K562 (cell line): ENCODE results near the gene KLHDC10. TPM values are rescaled to one million over a fixed set of nuclear protein-coding genes. Genes with fewer than 3 reads are reported as not detected.
A peak's percentile ranks its signal among the peaks of the same experiment; 100 is the strongest.

Experiments
- ARNT ChIP-seq, 2 experiments: fragments of 450-650 bp; IDR thresholded peaks; 2 replicates each; pipeline ENCODE4 v1.6.1; 2016; ENCODE audit warnings: mild to moderate bottlenecking in 1 of 2
- BHLHE40 ChIP-seq: IDR thresholded peaks from 2 replicates; pipeline ENCODE4 v1.6.1; 2011; ENCODE audit warnings: low read length, improper control_type of control experiment
- EGR1 ChIP-seq: fragments of 450-650 bp; conservative IDR thresholded peaks from 2 replicates; pipeline ENCODE4 v1.6.1; 2017; ENCODE audit warnings: mild to moderate bottlenecking
- ELF4 ChIP-seq: fragments of 450-650 bp; formaldehyde crosslinking; IDR thresholded peaks from 2 replicates; pipeline ENCODE4 v1.4.0; 2022; ENCODE audit warnings: missing genetic modification characterization
- GABPB1 ChIP-seq: sonication (generic); formaldehyde crosslinking; IDR thresholded peaks from 2 replicates; pipeline ENCODE4 v1.8.0; 2022; ENCODE audit warnings: mild to moderate bottlenecking, missing genetic modification reagents
- HNRNPH1 ChIP-seq: fragments of 200-400 bp; formaldehyde crosslinking; optimal IDR thresholded peaks from 2 replicates; pipeline ENCODE3; 2017; ENCODE audit warnings: low read depth, mild to moderate bottlenecking, low read length, moderate library complexity
- KLF6 ChIP-seq: fragments of 250-450 bp; sonication (Bioruptor Pico); IDR thresholded peaks from 2 replicates; pipeline ENCODE4 v1.4.0; 2020; ENCODE audit warnings: mild to moderate bottlenecking, moderate library complexity, borderline replicate concordance
- MXD1 ChIP-seq: fragments of 250-450 bp; sonication (Bioruptor Pico); IDR thresholded peaks from 2 replicates; pipeline ENCODE4 v1.8.0; 2021; ENCODE audit warnings: borderline replicate concordance, mild to moderate bottlenecking, moderate library complexity; ENCODE audit not compliant: poor library complexity, severe bottlenecking
- NBN ChIP-seq: fragments of 450-650 bp; IDR thresholded peaks from 2 replicates; pipeline ENCODE4 v1.6.1; 2016; ENCODE audit warnings: low read depth, mild to moderate bottlenecking
- PYGO2 ChIP-seq: fragments of 450-650 bp; IDR thresholded peaks from 2 replicates; pipeline ENCODE4 v1.6.1; 2016; ENCODE audit warnings: mild to moderate bottlenecking, missing genetic modification characterization, moderate library complexity, missing compliant biosample characterization
- RBM17 ChIP-seq: fragments of 200-400 bp; formaldehyde crosslinking; IDR thresholded peaks from 2 replicates; pipeline ENCODE4 v1.6.1; 2017; ENCODE audit warnings: low read depth, mild to moderate bottlenecking, low read length, borderline replicate concordance
- RHOXF2B ChIP-seq: fragments of 250-450 bp; sonication (Bioruptor Pico); conservative IDR thresholded peaks from 2 replicates; pipeline ENCODE4 v1.5.1; 2021
- SOX6 ChIP-seq: fragments of 450-650 bp; IDR thresholded peaks from 2 replicates; pipeline ENCODE4 v1.6.1; 2014; ENCODE audit warnings: mild to moderate bottlenecking
- SRSF7 ChIP-seq: fragments of 200-400 bp; formaldehyde crosslinking; optimal IDR thresholded peaks from 2 replicates; pipeline ENCODE3; 2017; ENCODE audit warnings: mild to moderate bottlenecking, low read depth, low read length
- TAF1 ChIP-seq: IDR thresholded peaks from 2 replicates; pipeline ENCODE4 v1.6.1; 2011; ENCODE audit warnings: mild to moderate bottlenecking, low read length, moderate library complexity; ENCODE audit not compliant: insufficient read depth, control insufficient read depth, severe bottlenecking; ENCODE audit errors: extremely low read depth
- TAF15 ChIP-seq: fragments of 200-400 bp; formaldehyde crosslinking; IDR thresholded peaks from 2 replicates; pipeline ENCODE4 v1.6.1; 2017; ENCODE audit warnings: mild to moderate bottlenecking, low read depth, low read length, moderate library complexity
- TAL1 ChIP-seq: fragments of 450-650 bp; IDR thresholded peaks from 2 replicates; pipeline ENCODE4 v1.6.1; 2016; ENCODE audit warnings: mild to moderate bottlenecking
- TFE3 ChIP-seq: fragments of 450-650 bp; formaldehyde crosslinking; IDR thresholded peaks from 2 replicates; pipeline ENCODE4 v1.4.0; 2020; ENCODE audit warnings: mild to moderate bottlenecking, mixed read lengths
- U2AF1 ChIP-seq: fragments of 200-400 bp; formaldehyde crosslinking; optimal IDR thresholded peaks from 2 replicates; pipeline ENCODE3; 2017; ENCODE audit warnings: mild to moderate bottlenecking, low read depth, low read length, moderate library complexity
- ZFP36 ChIP-seq: fragments of 150-350 bp; IDR thresholded peaks from 2 replicates; pipeline ENCODE4 v1.6.1; 2018; ENCODE audit warnings: low read length, low read depth; ENCODE audit not compliant: partially characterized antibody
- ZNF140 ChIP-seq: fragments of 250-450 bp; sonication (Bioruptor Pico); IDR thresholded peaks from 2 replicates; pipeline ENCODE4 v1.8.0; 2021; ENCODE audit warnings: moderate library complexity, mild to moderate bottlenecking, inconsistent platforms
- ZNF668 ChIP-seq: fragments of 250-450 bp; sonication (Bioruptor Pico); IDR thresholded peaks from 2 replicates; pipeline ENCODE4 v1.8.0; 2022; ENCODE audit warnings: mild to moderate bottlenecking, inconsistent platforms
- ZNF717 ChIP-seq: fragments of 250-450 bp; sonication (Bioruptor Pico); IDR thresholded peaks from 2 replicates; pipeline ENCODE4 v1.5.0; 2021
- polyA plus RNA-seq, 8 experiments: library from polyadenylated mRNA; depleted of rRNA in 4 of 8; stranded (reverse) in 5 of 8; unstranded in 3 of 8; fragments of >200 nt; fragmentation: Nextera tagmentation in 2 of 8; fragmentation: Illumina TruSeq in 1 of 8; extraction: Ambion mirVana in 2 of 8; extraction: Trizol in 1 of 8; gene quantifications; 2 replicates each; pipeline versions ENCODE4 v1.2.1 to v1.2.3, GENCODE V29; 2011 to 2014; ENCODE audit warnings: inconsistent platforms in 1 of 8, missing spikeins in 1 of 8
- total RNA-seq, 7 experiments: library from RNA; depleted of rRNA in 6 of 7; stranded (reverse); fragments of >200 nt in 6 of 7; fragmentation: Illumina TruSeq in 2 of 7; extraction: Trizol in 2 of 7; gene quantifications; 2 replicates each; pipeline versions ENCODE4 v1.2.1 to v1.2.3, GENCODE V29; 2011 to 2021; ENCODE audit warnings: low replicate concordance in 1 of 7
- TF ChIP-seq, protein P1 (sequence below): fragments of 450-650 bp; IDR thresholded peaks from 2 replicates; pipeline ENCODE4 v1.6.1; 2014; ENCODE audit warnings: low read depth, mild to moderate bottlenecking, moderate library complexity, borderline replicate concordance
- TF ChIP-seq, protein P2 (sequence below): IDR thresholded peaks from 2 replicates; pipeline ENCODE4 v1.6.1; 2014; ENCODE audit warnings: antibody characterized with exemption

KLHDC10 gene
- total and polyA plus RNA-seq, 9 of the 15 experiments (the other 6 are each of a cell fraction or from before 2014, with no cell fraction given), result 9.8 to 80.5 (median 31.4) TPM

- TF ChIP-seq, protein P1, sequence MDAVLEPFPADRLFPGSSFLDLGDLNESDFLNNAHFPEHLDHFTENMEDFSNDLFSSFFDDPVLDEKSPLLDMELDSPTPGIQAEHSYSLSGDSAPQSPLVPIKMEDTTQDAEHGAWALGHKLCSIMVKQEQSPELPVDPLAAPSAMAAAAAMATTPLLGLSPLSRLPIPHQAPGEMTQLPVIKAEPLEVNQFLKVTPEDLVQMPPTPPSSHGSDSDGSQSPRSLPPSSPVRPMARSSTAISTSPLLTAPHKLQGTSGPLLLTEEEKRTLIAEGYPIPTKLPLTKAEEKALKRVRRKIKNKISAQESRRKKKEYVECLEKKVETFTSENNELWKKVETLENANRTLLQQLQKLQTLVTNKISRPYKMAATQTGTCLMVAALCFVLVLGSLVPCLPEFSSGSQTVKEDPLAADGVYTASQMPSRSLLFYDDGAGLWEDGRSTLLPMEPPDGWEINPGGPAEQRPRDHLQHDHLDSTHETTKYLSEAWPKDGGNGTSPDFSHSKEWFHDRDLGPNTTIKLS, result peak; percentile 16; the same call in 1 of the 2 replicates
- TF ChIP-seq RBM17, result no peak
- TF ChIP-seq BHLHE40, result no peak
- no peak for TF ChIP-seq PYGO2 (tag)
- no peak for TF ChIP-seq ZFP36
- no peak for TF ChIP-seq HNRNPH1
- no peak for TF ChIP-seq RHOXF2B (CRISPR knock-in tag)
- no peak for TF ChIP-seq ZNF140 (CRISPR knock-in tag)
- no peak for TF ChIP-seq EGR1
- no peak for TF ChIP-seq U2AF1
- TF ChIP-seq TAF1, result no peak
- no peak for TF ChIP-seq ELF4 (CRISPR knock-in tag)
- peak; percentile 58; the same call in 1 of the 2 replicates for TF ChIP-seq NBN
- TF ChIP-seq ZNF668 (CRISPR knock-in tag), result peak; percentile 82
- TF ChIP-seq SRSF7, result no peak
- no peak for TF ChIP-seq KLF6
- TF ChIP-seq TFE3 (CRISPR knock-in tag), result no peak
- TF ChIP-seq SOX6, result peak; percentile 76
- TF ChIP-seq MXD1 (CRISPR knock-in tag), result no peak
- TF ChIP-seq ZNF717 (CRISPR knock-in tag), result no peak
- TF ChIP-seq TAF15, result no peak
- 0 out of 4 replicates have a peak, but pooled peaks have one; percentile 29 to 57 for TF ChIP-seq ARNT (IDR thresholded peaks at IDR 0.05)
- peak; percentile 82 for TF ChIP-seq TAL1
- TF ChIP-seq, protein P2, sequence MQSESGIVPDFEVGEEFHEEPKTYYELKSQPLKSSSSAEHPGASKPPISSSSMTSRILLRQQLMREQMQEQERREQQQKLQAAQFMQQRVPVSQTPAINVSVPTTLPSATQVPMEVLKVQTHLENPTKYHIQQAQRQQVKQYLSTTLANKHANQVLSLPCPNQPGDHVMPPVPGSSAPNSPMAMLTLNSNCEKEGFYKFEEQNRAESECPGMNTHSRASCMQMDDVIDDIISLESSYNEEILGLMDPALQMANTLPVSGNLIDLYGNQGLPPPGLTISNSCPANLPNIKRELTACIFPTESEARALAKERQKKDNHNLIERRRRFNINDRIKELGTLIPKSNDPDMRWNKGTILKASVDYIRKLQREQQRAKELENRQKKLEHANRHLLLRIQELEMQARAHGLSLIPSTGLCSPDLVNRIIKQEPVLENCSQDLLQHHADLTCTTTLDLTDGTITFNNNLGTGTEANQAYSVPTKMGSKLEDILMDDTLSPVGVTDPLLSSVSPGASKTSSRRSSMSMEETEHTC, result no peak
- no peak for TF ChIP-seq GABPB1
Observed at GRCh38 chr7:130131964-130132875, 61.9 kb downstream of the KLHDC10 start (continued).
